Progenitor cell of endocrine pancreas (in vitro differentiated cells): ENCODE results near the gene VLDLR. TPM values are rescaled to one million over a fixed set of nuclear protein-coding genes. Genes with fewer than 3 reads are reported as not detected.
A peak's percentile ranks its signal among the peaks of the same experiment; 100 is the strongest.

Source experiments
- DNase-seq: peaks from one replicate; pipeline ENCODE4 v3.0.0; 2021; ENCODE audit warnings: low spot score; ENCODE audit not compliant: unreplicated experiment
- H3K27ac Mint-ChIP-seq: 2 replicates; pipeline ENCODE4 v1.8.0; 2021; ENCODE audit warnings: mild to moderate bottlenecking, moderate library complexity, mixed read lengths
- H3K27me3 Mint-ChIP-seq: 2 replicates; pipeline ENCODE4 v1.8.0; 2021; ENCODE audit warnings: mixed read lengths
- H3K36me3 Mint-ChIP-seq: 2 replicates; pipeline ENCODE4 v1.8.0; 2022; ENCODE audit warnings: mixed read lengths; ENCODE audit not compliant: insufficient read depth
- H3K4me1 Mint-ChIP-seq: 2 replicates; pipeline ENCODE4 v1.8.0; 2021; ENCODE audit warnings: low read depth, mixed read lengths
- H3K4me3 Mint-ChIP-seq: 2 replicates; pipeline ENCODE4 v1.8.0; 2021; ENCODE audit warnings: low read depth, mild to moderate bottlenecking, moderate library complexity, mixed read lengths
- H3K9me3 Mint-ChIP-seq: 2 replicates; pipeline ENCODE4 v1.8.0; 2021; ENCODE audit warnings: low read depth, mixed read lengths
- total RNA-seq: library from RNA; stranded (reverse); gene quantifications from 2 replicates; pipeline ENCODE4 v1.2.1, GENCODE V29; 2021
- TF ChIP-seq, protein P1 (sequence below): fragments of 200-600 bp; sonication (generic); IDR thresholded peaks from one replicate; pipeline ENCODE4 v1.5.0; 2021; ENCODE audit warnings: antibody characterized with exemption, mild to moderate bottlenecking; ENCODE audit not compliant: unreplicated experiment

Gene VLDLR
- total RNA-seq, 1 donor from 2014 or later, result 8.1 TPM

DNA sequence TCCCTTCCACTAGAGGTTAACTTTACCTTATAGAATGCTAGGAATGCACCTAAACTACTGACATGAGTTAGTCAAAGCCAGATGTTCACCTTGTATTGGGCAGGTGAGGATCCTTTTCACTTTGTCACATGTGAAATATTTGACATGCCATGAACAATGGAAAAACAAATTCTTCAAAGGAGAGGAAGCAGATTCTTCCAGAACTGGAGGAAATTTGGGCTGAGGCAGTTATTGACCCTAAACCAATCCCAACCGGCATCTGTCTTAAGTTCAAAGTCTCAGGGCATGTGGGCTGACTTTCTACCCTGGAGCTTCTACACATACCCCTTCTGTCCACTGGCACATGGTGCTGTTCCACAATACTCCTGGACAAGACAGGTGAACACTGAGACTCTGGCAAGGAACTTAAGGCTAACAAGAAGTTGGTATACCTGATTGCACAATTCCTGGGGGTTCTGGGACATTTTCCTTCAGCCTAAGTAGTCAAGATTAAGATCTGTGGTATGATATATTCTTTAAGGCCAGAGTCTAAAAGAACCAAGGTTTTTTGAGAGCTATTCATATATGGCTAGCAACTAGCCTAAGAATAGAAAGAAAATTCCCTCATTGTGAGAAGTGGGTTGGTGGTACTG, 2.6 kb downstream of the VLDLR start:
- Mint-ChIP-seq H3K4me3 (peak overlapping the region; percentile 78), H3K27me3 (peaks cover 69% of the 10 kb centered on the region), H3K36me3 (no peaks in the 10 kb centered on the region), H3K9me3 (no peaks in the 10 kb centered on the region), H3K27ac (no peak overlapping the region), H3K4me1 (peaks cover 2% of the 10 kb centered on the region)
- no peak for DNase-seq
- TF ChIP-seq, protein P1, sequence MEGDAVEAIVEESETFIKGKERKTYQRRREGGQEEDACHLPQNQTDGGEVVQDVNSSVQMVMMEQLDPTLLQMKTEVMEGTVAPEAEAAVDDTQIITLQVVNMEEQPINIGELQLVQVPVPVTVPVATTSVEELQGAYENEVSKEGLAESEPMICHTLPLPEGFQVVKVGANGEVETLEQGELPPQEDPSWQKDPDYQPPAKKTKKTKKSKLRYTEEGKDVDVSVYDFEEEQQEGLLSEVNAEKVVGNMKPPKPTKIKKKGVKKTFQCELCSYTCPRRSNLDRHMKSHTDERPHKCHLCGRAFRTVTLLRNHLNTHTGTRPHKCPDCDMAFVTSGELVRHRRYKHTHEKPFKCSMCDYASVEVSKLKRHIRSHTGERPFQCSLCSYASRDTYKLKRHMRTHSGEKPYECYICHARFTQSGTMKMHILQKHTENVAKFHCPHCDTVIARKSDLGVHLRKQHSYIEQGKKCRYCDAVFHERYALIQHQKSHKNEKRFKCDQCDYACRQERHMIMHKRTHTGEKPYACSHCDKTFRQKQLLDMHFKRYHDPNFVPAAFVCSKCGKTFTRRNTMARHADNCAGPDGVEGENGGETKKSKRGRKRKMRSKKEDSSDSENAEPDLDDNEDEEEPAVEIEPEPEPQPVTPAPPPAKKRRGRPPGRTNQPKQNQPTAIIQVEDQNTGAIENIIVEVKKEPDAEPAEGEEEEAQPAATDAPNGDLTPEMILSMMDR, result no peak

DNA sequence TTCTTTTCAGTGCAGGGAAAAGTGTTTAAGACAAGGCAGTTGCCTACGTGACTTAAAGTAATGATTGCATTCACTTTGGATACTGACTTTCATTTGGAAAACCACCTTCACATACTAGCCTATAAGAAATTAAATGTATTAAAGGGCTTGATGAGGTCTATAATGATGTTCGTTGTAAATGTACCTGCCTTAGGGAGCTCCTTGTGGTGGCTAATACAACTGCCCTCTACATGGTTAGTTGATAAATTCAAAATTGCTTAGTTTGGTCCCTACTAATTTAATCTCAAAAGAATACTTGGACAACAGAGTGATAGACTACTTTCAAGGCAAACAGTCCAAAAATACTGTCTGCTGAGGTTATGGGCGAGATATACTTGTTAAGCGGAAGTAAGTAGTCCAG, 3.8 kb downstream of the VLDLR start:
- H3K4me3 Mint-ChIP-seq, result no peak overlapping the region
- H3K9me3 Mint-ChIP-seq, result no peaks in the 10 kb centered on the region
- peaks cover 2% of the 10 kb centered on the region for H3K4me1 Mint-ChIP-seq
- DNase-seq, result no peak
- H3K27me3 Mint-ChIP-seq, result peaks cover 56% of the 10 kb centered on the region
- H3K27ac Mint-ChIP-seq, result no peak overlapping the region
- H3K36me3 Mint-ChIP-seq, result no peaks in the 10 kb centered on the region
- TF ChIP-seq, protein P1, result peak; percentile 27

DNA sequence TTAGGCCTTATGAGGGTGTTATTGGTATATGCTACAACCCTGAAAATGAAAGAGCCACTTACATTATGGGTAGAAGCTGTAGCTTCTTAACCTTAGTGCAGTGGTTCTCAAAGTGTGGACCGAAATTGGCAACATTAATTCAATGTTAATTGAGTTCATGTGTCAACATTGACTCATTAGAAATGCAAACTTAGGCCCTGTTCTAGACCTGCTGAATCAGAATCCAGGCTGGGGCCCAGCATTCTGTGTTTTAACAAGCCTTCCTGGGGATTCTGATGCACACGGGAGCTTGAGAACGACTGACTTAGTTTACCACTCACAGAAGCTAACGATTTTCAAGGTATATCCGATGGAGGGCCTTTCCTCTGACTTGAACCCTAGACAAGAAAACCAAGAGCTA, 7.3 kb downstream of the VLDLR start:
- Mint-ChIP-seq H3K4me3 (no peak overlapping the region), H3K27ac (no peak overlapping the region), H3K27me3 (peaks cover 35% of the 10 kb centered on the region), H3K36me3 (no peaks in the 10 kb centered on the region), H3K4me1 (peaks cover 3% of the 10 kb centered on the region), H3K9me3 (no peaks in the 10 kb centered on the region)
- no peak for DNase-seq
- TF ChIP-seq, protein P1, result no peak

DNA sequence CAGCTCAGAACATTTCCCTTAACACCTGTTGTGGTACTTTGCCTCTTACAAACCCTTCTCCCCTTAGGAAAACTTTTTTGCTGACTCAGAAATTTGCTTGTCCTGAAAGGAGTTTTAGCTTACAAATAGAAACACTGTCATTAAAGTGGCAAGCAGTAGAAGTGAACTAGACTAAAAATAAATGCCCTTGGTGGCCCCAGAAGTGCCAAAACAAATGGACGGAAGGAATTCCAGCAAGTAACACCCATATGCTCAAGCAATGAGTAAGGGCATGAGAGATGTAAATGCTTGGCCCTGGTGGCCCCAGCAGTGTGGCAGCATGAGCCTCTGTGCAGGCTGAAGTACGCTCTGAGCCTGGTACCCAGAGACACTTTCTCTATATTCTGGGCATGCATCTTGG, 8.6 kb downstream of the VLDLR start:
- Mint-ChIP-seq H3K27me3 (peaks cover 32% of the 10 kb centered on the region), H3K27ac (no peak overlapping the region), H3K36me3 (no peaks in the 10 kb centered on the region), H3K9me3 (no peaks in the 10 kb centered on the region), H3K4me1 (peaks cover 3% of the 10 kb centered on the region), H3K4me3 (no peak overlapping the region)
- DNase-seq, result no peak
- TF ChIP-seq, protein P1, result no peak

DNA sequence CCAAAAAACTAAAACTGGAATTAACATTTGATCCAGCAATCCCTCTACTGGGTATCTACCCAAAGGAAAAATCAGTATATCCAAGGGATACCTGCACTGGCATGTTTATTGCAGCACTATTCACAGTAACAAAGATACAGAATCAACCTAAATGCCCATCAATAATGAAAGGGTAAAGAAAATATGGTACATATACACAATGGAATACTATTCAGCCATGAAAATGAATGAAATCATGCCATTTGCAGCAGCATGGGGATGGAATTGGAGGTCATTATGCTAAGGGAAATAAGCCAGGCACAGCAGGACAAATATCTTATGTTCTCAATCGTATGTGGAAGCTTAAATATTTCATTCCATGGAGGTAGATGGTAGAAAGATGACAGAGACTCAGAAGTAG, 9.7 kb downstream of the VLDLR start:
- DNase-seq, result no peak
- H3K27me3 Mint-ChIP-seq, result peaks cover 22% of the 10 kb centered on the region
- TF ChIP-seq, protein P1, result no peak
- H3K9me3 Mint-ChIP-seq, result no peaks in the 10 kb centered on the region
- no peak overlapping the region for H3K27ac Mint-ChIP-seq
- H3K36me3 Mint-ChIP-seq, result no peaks in the 10 kb centered on the region
- H3K4me1 Mint-ChIP-seq, result peaks cover 3% of the 10 kb centered on the region
- H3K4me3 Mint-ChIP-seq, result no peak overlapping the region
